Mesenchymal stem cell (in vitro differentiated cells and primary cell): ENCODE data around the gene PMPCB.

Experiments
- DNase-seq: peaks from one replicate; pipeline ENCODE4 v3.0.0-alpha.2; 2013
- H2AFZ ChIP-seq: one replicate; pipeline ENCODE4 v1.6.1; 2013; ENCODE audit warnings: low read depth, mild to moderate bottlenecking, control low read depth, inconsistent platforms, low read length, moderate library complexity
- H2AK5ac ChIP-seq: 2 replicates; pipeline ENCODE4 v1.6.1; 2013; ENCODE audit warnings: low read length, moderate library complexity, mild to moderate bottlenecking, inconsistent platforms; ENCODE audit not compliant: severe bottlenecking
- H2BK120ac ChIP-seq: one replicate; pipeline ENCODE4 v1.6.1; 2013; ENCODE audit warnings: low read depth, mild to moderate bottlenecking, inconsistent platforms, low read length, moderate library complexity
- H2BK12ac ChIP-seq, 2 experiments: one replicate each; pipeline ENCODE4 v1.6.1; 2013; ENCODE audit warnings: inconsistent platforms in 2 of 2, low read length in 2 of 2, mild to moderate bottlenecking in 2 of 2, moderate library complexity in 2 of 2, control low read depth in 1 of 2
- H2BK15ac ChIP-seq: one replicate; pipeline ENCODE4 v1.6.1; 2013; ENCODE audit warnings: mild to moderate bottlenecking, low read depth, inconsistent platforms; ENCODE audit not compliant: poor library complexity, severe bottlenecking
- H2BK5ac ChIP-seq: 2 replicates; pipeline ENCODE4 v1.6.1; 2013; ENCODE audit warnings: low read depth, mild to moderate bottlenecking, low read length, control low read depth, inconsistent platforms; ENCODE audit not compliant: poor library complexity, severe bottlenecking
- H3K14ac ChIP-seq, 2 experiments: one replicate each; pipeline ENCODE4 v1.6.1; 2013; ENCODE audit warnings: inconsistent platforms in 2 of 2, low read length in 2 of 2, control low read depth in 1 of 2, mild to moderate bottlenecking in 1 of 2, moderate library complexity in 1 of 2
- H3K18ac ChIP-seq, 2 experiments: one replicate each; pipeline ENCODE4 v1.6.1; 2013; ENCODE audit warnings: inconsistent platforms in 2 of 2, low read length in 2 of 2, control low read depth in 1 of 2, low read depth in 1 of 2, mild to moderate bottlenecking in 1 of 2
- H3K23ac ChIP-seq, 2 experiments: one replicate each; pipeline ENCODE4 v1.6.1; 2013; ENCODE audit warnings: inconsistent platforms in 2 of 2, low read length in 2 of 2, mild to moderate bottlenecking in 2 of 2, moderate library complexity in 2 of 2, control low read depth in 1 of 2
- H3K27ac ChIP-seq: 2 replicates; pipeline ENCODE4 v1.5.1; 2013; ENCODE audit warnings: mild to moderate bottlenecking, moderate library complexity, low read length, control low read depth, inconsistent platforms; ENCODE audit not compliant: poor library complexity, severe bottlenecking
- H3K27me3 ChIP-seq, 2 experiments: 2 replicates each; pipeline versions ENCODE4 v1.6.1 to v1.7.0; 2013; ENCODE audit warnings: low read length in 2 of 2, mild to moderate bottlenecking in 2 of 2, moderate library complexity in 2 of 2, control low read depth in 1 of 2, inconsistent platforms in 1 of 2; ENCODE audit not compliant: control insufficient read depth in 1 of 2, insufficient read depth in 1 of 2
- H3K36me3 ChIP-seq, 2 experiments: 2 replicates each; pipeline versions ENCODE4 v1.6.1 to v1.7.0; 2013; ENCODE audit warnings: low read length in 2 of 2, control low read depth in 1 of 2, inconsistent platforms in 1 of 2, low read depth in 1 of 2, mild to moderate bottlenecking in 1 of 2; ENCODE audit not compliant: insufficient read depth in 2 of 2, control insufficient read depth in 1 of 2
- H3K4ac ChIP-seq, 2 experiments: one replicate each; pipeline ENCODE4 v1.6.1; 2013; ENCODE audit warnings: inconsistent platforms in 2 of 2, low read length in 2 of 2, mild to moderate bottlenecking in 2 of 2, moderate library complexity in 2 of 2, control low read depth in 1 of 2, low read depth in 1 of 2
- H3K4me1 ChIP-seq: 2 replicates; pipeline ENCODE4 v1.6.1; 2013; ENCODE audit warnings: low read depth, low read length, control low read depth; ENCODE audit not compliant: control insufficient read depth, insufficient read depth
- H3K4me2 ChIP-seq: 2 replicates; pipeline ENCODE4 v1.6.1; 2013; ENCODE audit warnings: low read length, mild to moderate bottlenecking, inconsistent platforms; ENCODE audit not compliant: poor library complexity, severe bottlenecking
- H3K4me3 ChIP-seq, 2 experiments: 2 replicates each; pipeline versions ENCODE4 v1.5.1 to v1.7.0; 2013; ENCODE audit warnings: low read length in 2 of 2, mild to moderate bottlenecking in 2 of 2, control low read depth in 1 of 2, low read depth in 1 of 2; ENCODE audit not compliant: insufficient read depth in 1 of 2
- H3K79me1 ChIP-seq: replicated peaks from 2 replicates; pipeline ENCODE4 v1.6.1; 2013; ENCODE audit warnings: mild to moderate bottlenecking, control low read depth, low read length, inconsistent platforms; ENCODE audit not compliant: poor library complexity, severe bottlenecking
- H3K9ac ChIP-seq: 2 replicates; pipeline ENCODE4 v1.7.0; 2013; ENCODE audit warnings: mild to moderate bottlenecking, low read length, moderate library complexity
- H3K9me3 ChIP-seq: 2 replicates; pipeline ENCODE4 v1.7.0; 2013; ENCODE audit warnings: mild to moderate bottlenecking, low read length; ENCODE audit not compliant: control insufficient read depth
- H4K8ac ChIP-seq: one replicate; pipeline ENCODE4 v1.6.1; 2013; ENCODE audit warnings: inconsistent platforms, mild to moderate bottlenecking, low read length, moderate library complexity
- H4K91ac ChIP-seq: one replicate; pipeline ENCODE4 v1.6.1; 2013; ENCODE audit warnings: mild to moderate bottlenecking, low read length, inconsistent platforms
- WGBS: methylation state at CpG from one replicate; pipeline ENCODE4 v1.1.7; 2013; ENCODE audit warnings: mixed read lengths; 5-methylcytosine and 5-hydroxymethylcytosine counted together

Gene PMPCB

GRCh38 chr7:103293526-103293925, 3.7 kb upstream of the PMPCB start:
- Histone ChIP-seq H3K9me3 (no peaks in the 10 kb centered on the region), H2BK15ac (no peak overlapping the region), H3K4me2 (no peak overlapping the region), H3K4me1 (no peaks in the 10 kb centered on the region), H3K4ac (no peak overlapping the region), H3K9ac (no peak overlapping the region), H2BK12ac (no peak overlapping the region), H2BK120ac (no peak overlapping the region), H4K8ac (no peak overlapping the region), H4K91ac (no peak overlapping the region), H3K36me3 (peaks cover 0 to under 1% of the 10 kb centered on the region in 2 experiments), H2AFZ (no peak overlapping the region), H3K18ac (no peak overlapping the region), H3K27ac (no peak overlapping the region), H3K14ac (no peak overlapping the region), H3K4me3 (no peak overlapping the region), H3K27me3 (peaks cover 3 to 8% of the 10 kb centered on the region in 2 experiments), H3K79me1 (peaks cover 1% of the 10 kb centered on the region), H2BK5ac (no peak overlapping the region), H2AK5ac (no peak overlapping the region), H3K23ac (no peak overlapping the region)
- no CpG with 5 or more reads among the region's 1 CpG for WGBS
- DNase-seq, result no peak

GRCh38 chr7:103297837-103298179, 573 bp downstream of the PMPCB start:
- WGBS, result under 1% methylated on average over 7 of the region's 7 CpGs
- H3K4me3 ChIP-seq, result peak overlapping the region; percentile 86 to 90
- H3K4ac ChIP-seq, result no peak overlapping the region
- peak overlapping the region; percentile 91 for H2AFZ ChIP-seq
- peak overlapping the region; percentile 100 for H4K8ac ChIP-seq
- H2BK5ac ChIP-seq, result no peak overlapping the region
- peak overlapping the region in 1 of 2 experiments; percentile 34 for H3K23ac ChIP-seq
- peak overlapping the region; percentile 52 for H2BK15ac ChIP-seq
- no peak overlapping the region for H2BK12ac ChIP-seq
- no peak overlapping the region for H3K27ac ChIP-seq
- H3K4me2 ChIP-seq, result peak overlapping the region; percentile 83
- H3K9ac ChIP-seq, result peak overlapping the region; percentile 97
- no peak overlapping the region for H2AK5ac ChIP-seq
- H3K36me3 ChIP-seq, result peaks cover 7 to 43% of the 10 kb centered on the region in 2 experiments
- no peaks in the 10 kb centered on the region for H3K4me1 ChIP-seq
- peaks cover 16% of the 10 kb centered on the region for H3K79me1 ChIP-seq
- no peak overlapping the region for H4K91ac ChIP-seq
- no peak for DNase-seq
- H3K27me3 ChIP-seq, result no peaks in the 10 kb centered on the region
- no peak overlapping the region for H3K14ac ChIP-seq
- H3K18ac ChIP-seq, result peak overlapping the region in 1 of 2 experiments; percentile 94
- H2BK120ac ChIP-seq, result peak overlapping the region; percentile 49
- H3K9me3 ChIP-seq, result no peaks in the 10 kb centered on the region

- no peak overlapping the region for H2BK12ac ChIP-seq
- H2BK15ac ChIP-seq, result no peak overlapping the region
- H3K36me3 ChIP-seq, result peaks cover 13 to 62% of the 10 kb centered on the region in 2 experiments
- no peak overlapping the region for H3K4ac ChIP-seq
- no peak overlapping the region for H3K4me2 ChIP-seq
- no CpG with 5 or more reads among the region's 6 CpGs for WGBS
- no peak overlapping the region for H2AFZ ChIP-seq
- H2BK5ac ChIP-seq, result no peak overlapping the region
- H3K14ac ChIP-seq, result no peak overlapping the region
- no peak for DNase-seq
- no peaks in the 10 kb centered on the region for H3K4me1 ChIP-seq
- no peak overlapping the region for H4K91ac ChIP-seq
- no peak overlapping the region for H2BK120ac ChIP-seq
- no peaks in the 10 kb centered on the region for H3K27me3 ChIP-seq
- H4K8ac ChIP-seq, result no peak overlapping the region
- H3K9me3 ChIP-seq, result no peaks in the 10 kb centered on the region
- no peak overlapping the region for H3K18ac ChIP-seq
- no peak overlapping the region for H3K27ac ChIP-seq
- H3K4me3 ChIP-seq, result no peak overlapping the region
- peaks cover 19% of the 10 kb centered on the region for H3K79me1 ChIP-seq
- H2AK5ac ChIP-seq, result no peak overlapping the region
- H3K9ac ChIP-seq, result peak overlapping the region; percentile 97
- H3K23ac ChIP-seq, result no peak overlapping the region
Observed at GRCh38 chr7:103299660-103300059, 2.4 kb downstream of the PMPCB start.

GRCh38 chr7:103301441-103301840, 4.2 kb downstream of the PMPCB start:
- Histone ChIP-seq H3K4ac (no peak overlapping the region), H3K14ac (no peak overlapping the region), H2BK15ac (no peak overlapping the region), H2AFZ (no peak overlapping the region), H3K9ac (no peak overlapping the region), H2BK120ac (no peak overlapping the region), H3K4me3 (no peak overlapping the region), H3K36me3 (peaks cover 16 to 78% of the 10 kb centered on the region in 2 experiments), H4K91ac (no peak overlapping the region), H3K4me1 (no peaks in the 10 kb centered on the region), H2AK5ac (no peak overlapping the region), H3K27me3 (no peaks in the 10 kb centered on the region), H3K4me2 (no peak overlapping the region), H3K9me3 (no peaks in the 10 kb centered on the region), H2BK12ac (no peak overlapping the region), H3K79me1 (peaks cover 21% of the 10 kb centered on the region), H3K18ac (no peak overlapping the region), H3K27ac (no peak overlapping the region), H3K23ac (no peak overlapping the region), H2BK5ac (no peak overlapping the region), H4K8ac (no peak overlapping the region)
- DNase-seq, result no peak
- WGBS, result 94% methylated on average over 2 of the region's 2 CpGs
